Peyer's patch (tissue), 4 donors: ENCODE data around the gene SGCA.

Source experiments
- CTCF ChIP-seq, 6 experiments: fragments of 450-650 bp in 4 of 6; fragments of 200-600 bp in 2 of 6; sonication (generic) in 1 of 6; IDR thresholded peaks; one replicate each; pipeline ENCODE4 v1.5.1; 2017 to 2019; ENCODE audit warnings: antibody characterized with exemption in 6 of 6, mild to moderate bottlenecking in 3 of 6, moderate library complexity in 1 of 6
- POLR2A ChIP-seq, 2 donors: fragments of 450-650 bp; IDR thresholded peaks; one replicate each; pipeline ENCODE4 v1.5.1; 2017; ENCODE audit warnings: antibody characterized with exemption in 2 of 2, mild to moderate bottlenecking in 2 of 2, moderate library complexity in 2 of 2

- TF ChIP-seq CTCF (IDR thresholded peaks at IDR 0.05) (no peak), POLR2A (IDR thresholded peaks at IDR 0.05) (no peak)
These were observed 21.4 kb upstream of the SGCA start for GRCh38 chr17:50144355-50144754.
